NCI-H345 (cell line): Measurements from ENCODE around the gene FABP7.

ENCODE experiments used
- DNase-seq: peaks from one replicate; lab custom pipeline; 2025; lab: John Stamatoyannopoulos, UW

FABP7 gene

GRCh38 chr6:122798099-122798641, 18.7 kb downstream of the FABP7 start:
- DNase-seq: peak; percentile 27

GRCh38 chr6:122799140-122799745, 19.7 kb downstream of the FABP7 start:
- no peak for DNase-seq

GRCh38 chr6:122799916-122800686, 20.6 kb downstream of the FABP7 start:
- no peak for DNase-seq

- no peak for DNase-seq
Measured at GRCh38 chr6:122800906-122801305, 21.4 kb downstream of the FABP7 start.

GRCh38 chr6:122801397-122801796, 21.9 kb downstream of the FABP7 start:
- no peak for DNase-seq

- DNase-seq: no peak
Measured at GRCh38 chr6:122803171-122803661, 23.7 kb downstream of the FABP7 start.

- DNase-seq: no peak
Measured at GRCh38 chr6:122804962-122805485, 25.5 kb downstream of the FABP7 start.

GRCh38 chr6:122806291-122806690, 26.8 kb downstream of the FABP7 start:
- DNase-seq: no peak

GRCh38 chr6:122808121-122808885, 28.8 kb downstream of the FABP7 start:
- no peak for DNase-seq

- no peak for DNase-seq
Measured at GRCh38 chr6:122809001-122809400, 29.5 kb downstream of the FABP7 start.

- DNase-seq: no peak
Measured at GRCh38 chr6:122809691-122810090, 30.2 kb downstream of the FABP7 start.

- DNase-seq: no peak
Measured at GRCh38 chr6:122810189-122810588, 30.7 kb downstream of the FABP7 start.

GRCh38 chr6:122817358-122817757, 37.8 kb downstream of the FABP7 start:
- no peak for DNase-seq

GRCh38 chr6:122817766-122818165, 38.2 kb downstream of the FABP7 start:
- DNase-seq: no peak

GRCh38 chr6:122818866-122819265, 39.4 kb downstream of the FABP7 start:
- peak; percentile 74 for DNase-seq

GRCh38 chr6:122821095-122821494, 41.6 kb downstream of the FABP7 start:
- DNase-seq: no peak

GRCh38 chr6:122825163-122825562, 45.6 kb downstream of the FABP7 start:
- DNase-seq: peak; percentile 21

- DNase-seq: no peak
Measured at GRCh38 chr6:122829456-122829855, 49.9 kb downstream of the FABP7 start.

GRCh38 chr6:122831511-122831910, 52.0 kb downstream of the FABP7 start:
- DNase-seq: no peak

GRCh38 chr6:122832459-122832858, 52.9 kb downstream of the FABP7 start:
- no peak for DNase-seq

GRCh38 chr6:122833021-122833491, 53.5 kb downstream of the FABP7 start:
- peak; percentile 45 for DNase-seq
